ENCODE results near the gene FCSK.

Gene FCSK

DNA sequence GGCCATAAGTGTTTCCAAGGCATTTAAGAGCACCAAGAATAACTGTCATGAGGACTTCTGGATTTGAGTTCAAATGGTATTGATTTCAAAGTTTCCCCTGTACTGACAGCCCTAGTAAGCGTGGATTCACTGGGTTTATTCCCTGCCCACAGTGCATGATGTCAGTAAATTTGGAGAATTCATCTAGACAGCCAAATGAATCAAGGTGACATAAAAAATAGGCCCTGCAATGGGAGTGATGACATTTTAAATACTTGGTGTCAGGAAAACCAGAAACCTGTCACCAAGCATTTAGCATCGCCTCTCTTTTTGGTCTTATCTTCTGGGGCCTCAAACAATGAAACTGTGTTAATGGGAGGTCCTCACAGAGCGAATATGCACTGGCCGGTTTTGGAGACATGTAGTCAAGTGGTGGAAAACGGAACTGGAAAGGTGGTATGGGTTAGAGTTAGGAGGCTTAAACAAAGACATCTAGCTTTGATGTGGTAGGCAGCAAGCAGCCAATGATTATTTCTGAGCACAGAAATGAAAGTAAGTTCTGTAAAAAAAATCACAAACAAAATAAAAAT, 39.9 kb downstream of the FCSK start:
- Histone ChIP-seq H3F3A (ENCODE audit: control insufficient read depth, insufficient read depth) (peaks cover 2% of the 10 kb centered on the region; the same call in 1 of the 2 replicates), H3K27ac (ENCODE audit: low read depth, low read length) (no peak overlapping the region), H3K36me3 (ENCODE audit: control insufficient read depth, low read length) (peaks cover 68% of the 10 kb centered on the region), H3K9me2 (replicated peaks; ENCODE audit: control insufficient read depth, low read length) (no peaks in the 10 kb centered on the region), H3K79me2 (ENCODE audit: control insufficient read depth, low read length) (no peaks in the 10 kb centered on the region), H3K4me1 (ENCODE audit: control insufficient read depth, low read length) (peaks cover 27% of the 10 kb centered on the region), H3K9me3 (ENCODE audit: control insufficient read depth, insufficient read depth, low read length) (no peaks in the 10 kb centered on the region), H3K4me3 (ENCODE audit: low read length) (no peak overlapping the region), H4K20me1 (ENCODE audit: control insufficient read depth, insufficient read depth, low read depth, low read length) (no peaks in the 10 kb centered on the region), H3K27me3 (ENCODE audit: control insufficient read depth, low read length) (no peaks in the 10 kb centered on the region), H3K4me2 (ENCODE audit: low read length) (no peak overlapping the region)
- TF ChIP-seq EZH2phosphoT487 (IDR thresholded peaks at IDR 0.05; ENCODE audit: borderline replicate concordance, low read length), result no peak
- TF ChIP-seq, protein P1, sequence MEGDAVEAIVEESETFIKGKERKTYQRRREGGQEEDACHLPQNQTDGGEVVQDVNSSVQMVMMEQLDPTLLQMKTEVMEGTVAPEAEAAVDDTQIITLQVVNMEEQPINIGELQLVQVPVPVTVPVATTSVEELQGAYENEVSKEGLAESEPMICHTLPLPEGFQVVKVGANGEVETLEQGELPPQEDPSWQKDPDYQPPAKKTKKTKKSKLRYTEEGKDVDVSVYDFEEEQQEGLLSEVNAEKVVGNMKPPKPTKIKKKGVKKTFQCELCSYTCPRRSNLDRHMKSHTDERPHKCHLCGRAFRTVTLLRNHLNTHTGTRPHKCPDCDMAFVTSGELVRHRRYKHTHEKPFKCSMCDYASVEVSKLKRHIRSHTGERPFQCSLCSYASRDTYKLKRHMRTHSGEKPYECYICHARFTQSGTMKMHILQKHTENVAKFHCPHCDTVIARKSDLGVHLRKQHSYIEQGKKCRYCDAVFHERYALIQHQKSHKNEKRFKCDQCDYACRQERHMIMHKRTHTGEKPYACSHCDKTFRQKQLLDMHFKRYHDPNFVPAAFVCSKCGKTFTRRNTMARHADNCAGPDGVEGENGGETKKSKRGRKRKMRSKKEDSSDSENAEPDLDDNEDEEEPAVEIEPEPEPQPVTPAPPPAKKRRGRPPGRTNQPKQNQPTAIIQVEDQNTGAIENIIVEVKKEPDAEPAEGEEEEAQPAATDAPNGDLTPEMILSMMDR (IDR thresholded peaks at IDR 0.05; ENCODE audit: low read depth, low read length, poor library complexity, severe bottlenecking), result no peak

DNA sequence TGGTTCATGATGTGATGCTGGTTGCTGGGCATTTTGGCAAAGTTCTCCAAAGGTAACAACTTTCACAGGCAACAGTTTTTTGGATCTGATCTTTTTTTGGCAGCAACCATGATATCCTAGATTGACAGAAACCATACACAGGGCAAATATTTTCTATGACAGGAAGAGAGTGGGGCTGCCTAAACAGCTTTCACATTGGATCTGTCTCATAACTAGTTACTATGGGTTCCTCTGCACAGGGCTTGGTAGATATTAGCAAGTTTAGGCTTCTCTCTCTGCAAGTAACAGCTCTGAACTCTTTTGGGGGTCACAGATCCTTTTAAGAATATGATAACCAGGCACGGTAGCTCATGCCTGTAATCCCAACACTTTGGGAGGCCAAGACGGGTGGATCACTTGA, 40.4 kb downstream of the FCSK start:
- TF ChIP-seq, protein P1 (IDR thresholded peaks at IDR 0.05; ENCODE audit: low read depth, low read length, poor library complexity, severe bottlenecking), result no peak
- no peak for TF ChIP-seq EZH2phosphoT487 (IDR thresholded peaks at IDR 0.05; ENCODE audit: borderline replicate concordance, low read length)
- H3K79me2 ChIP-seq (ENCODE audit: control insufficient read depth, low read length), result no peaks in the 10 kb centered on the region

GRCh38 chr16:70495425-70496182, 41.2 kb downstream of the FCSK start:
- Histone ChIP-seq H3K27me3 (ENCODE audit: control insufficient read depth, low read length) (no peaks in the 10 kb centered on the region), H3K4me2 (ENCODE audit: low read length) (no peak overlapping the region), H3K79me2 (ENCODE audit: control insufficient read depth, low read length) (no peaks in the 10 kb centered on the region), H3F3A (ENCODE audit: control insufficient read depth, insufficient read depth) (peaks cover 2% of the 10 kb centered on the region; the same call in 1 of the 2 replicates), H3K27ac (ENCODE audit: low read depth, low read length) (no peak overlapping the region), H3K9me3 (ENCODE audit: control insufficient read depth, insufficient read depth, low read length) (no peaks in the 10 kb centered on the region), H4K20me1 (ENCODE audit: control insufficient read depth, insufficient read depth, low read depth, low read length) (no peaks in the 10 kb centered on the region), H3K9me2 (replicated peaks; ENCODE audit: control insufficient read depth, low read length) (no peaks in the 10 kb centered on the region), H3K4me3 (ENCODE audit: low read length) (no peak overlapping the region), H3K4me1 (ENCODE audit: control insufficient read depth, low read length) (peaks cover 22% of the 10 kb centered on the region), H3K36me3 (ENCODE audit: control insufficient read depth, low read length) (peaks cover 60% of the 10 kb centered on the region)
- TF ChIP-seq, protein P1 (IDR thresholded peaks at IDR 0.05; ENCODE audit: low read depth, low read length, poor library complexity, severe bottlenecking), result no peak

More for the DNA sequence above, 40.4 kb downstream of the FCSK start:
- H4K20me1 ChIP-seq (ENCODE audit: control insufficient read depth, insufficient read depth, low read depth, low read length), result no peaks in the 10 kb centered on the region
- no peaks in the 10 kb centered on the region for H3K9me2 ChIP-seq (replicated peaks; ENCODE audit: control insufficient read depth, low read length)
- no peaks in the 10 kb centered on the region for H3K9me3 ChIP-seq (ENCODE audit: control insufficient read depth, insufficient read depth, low read length)
- H3K4me3 ChIP-seq (ENCODE audit: low read length), result no peak overlapping the region
- no peak overlapping the region for H3K4me2 ChIP-seq (ENCODE audit: low read length)
- H3K27me3 ChIP-seq (ENCODE audit: control insufficient read depth, low read length), result no peaks in the 10 kb centered on the region
- H3K36me3 ChIP-seq (ENCODE audit: control insufficient read depth, low read length), result peaks cover 64% of the 10 kb centered on the region
- H3K4me1 ChIP-seq (ENCODE audit: control insufficient read depth, low read length), result peaks cover 27% of the 10 kb centered on the region
- no peak overlapping the region for H3K27ac ChIP-seq (ENCODE audit: low read depth, low read length)
- peaks cover 2% of the 10 kb centered on the region; the same call in 1 of the 2 replicates for H3F3A ChIP-seq (ENCODE audit: control insufficient read depth, insufficient read depth)
